ENCODE measurements around the gene MFN2.
"Not testable (repeated sequence)": the region's sequence is repeated elsewhere in the genome, so short reads cannot be mapped to it uniquely, and the experiment has no call there.

Gene MFN2

DNA sequence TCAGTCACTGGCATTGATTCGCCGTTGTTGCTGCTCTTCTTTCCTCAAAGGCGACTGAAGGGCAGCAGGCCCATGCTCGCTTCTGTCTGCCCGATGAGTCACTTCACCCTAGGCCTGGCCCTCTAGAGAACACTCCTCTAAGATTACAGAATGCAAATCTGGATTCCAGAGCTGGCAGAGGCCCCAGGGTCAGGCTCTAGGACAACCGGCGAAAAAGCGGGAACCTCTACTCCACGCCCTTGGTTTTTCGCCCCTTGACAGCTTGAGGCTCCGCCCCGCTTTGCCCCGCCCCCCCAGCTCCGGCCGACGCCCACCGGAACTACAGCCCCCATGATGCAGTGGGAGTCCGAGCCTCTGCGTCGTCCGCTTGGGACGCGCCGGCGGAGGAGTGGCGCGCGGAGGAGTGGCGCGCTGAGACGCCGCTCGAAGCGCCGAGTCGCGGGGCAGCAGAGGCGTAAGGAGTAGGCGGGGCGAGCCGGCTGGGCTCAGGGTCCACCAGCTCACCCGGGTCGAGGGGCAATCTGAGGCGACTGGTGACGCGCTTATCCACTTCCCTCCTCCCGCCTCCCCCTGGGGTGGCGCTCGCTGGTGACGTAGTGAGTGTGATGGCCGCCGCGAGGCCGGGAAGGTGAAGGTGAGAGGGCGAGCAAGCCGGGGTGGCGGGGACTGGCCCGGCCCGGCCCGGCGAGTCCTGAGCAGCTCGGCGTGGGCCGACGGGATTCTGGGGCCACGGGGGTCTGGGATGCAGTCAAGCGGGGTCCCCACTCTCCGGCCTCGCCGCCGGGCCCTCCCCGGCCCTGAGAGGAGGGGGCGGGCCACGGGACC is at the start of gene MFN2:
Gene MFN2 (plus strand): TSS at position 594 of the 825 bp plus-strand sequence. CDS start 8,725 bp downstream, outside the sequence.
- TF ChIP-seq, protein P1, sequence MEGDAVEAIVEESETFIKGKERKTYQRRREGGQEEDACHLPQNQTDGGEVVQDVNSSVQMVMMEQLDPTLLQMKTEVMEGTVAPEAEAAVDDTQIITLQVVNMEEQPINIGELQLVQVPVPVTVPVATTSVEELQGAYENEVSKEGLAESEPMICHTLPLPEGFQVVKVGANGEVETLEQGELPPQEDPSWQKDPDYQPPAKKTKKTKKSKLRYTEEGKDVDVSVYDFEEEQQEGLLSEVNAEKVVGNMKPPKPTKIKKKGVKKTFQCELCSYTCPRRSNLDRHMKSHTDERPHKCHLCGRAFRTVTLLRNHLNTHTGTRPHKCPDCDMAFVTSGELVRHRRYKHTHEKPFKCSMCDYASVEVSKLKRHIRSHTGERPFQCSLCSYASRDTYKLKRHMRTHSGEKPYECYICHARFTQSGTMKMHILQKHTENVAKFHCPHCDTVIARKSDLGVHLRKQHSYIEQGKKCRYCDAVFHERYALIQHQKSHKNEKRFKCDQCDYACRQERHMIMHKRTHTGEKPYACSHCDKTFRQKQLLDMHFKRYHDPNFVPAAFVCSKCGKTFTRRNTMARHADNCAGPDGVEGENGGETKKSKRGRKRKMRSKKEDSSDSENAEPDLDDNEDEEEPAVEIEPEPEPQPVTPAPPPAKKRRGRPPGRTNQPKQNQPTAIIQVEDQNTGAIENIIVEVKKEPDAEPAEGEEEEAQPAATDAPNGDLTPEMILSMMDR (IDR thresholded peaks at IDR 0.05; ENCODE audit: extremely low read depth, missing control alignments) = no peak
- peak; percentile 98 for DNase-seq (ENCODE audit: low spot score)

DNA sequence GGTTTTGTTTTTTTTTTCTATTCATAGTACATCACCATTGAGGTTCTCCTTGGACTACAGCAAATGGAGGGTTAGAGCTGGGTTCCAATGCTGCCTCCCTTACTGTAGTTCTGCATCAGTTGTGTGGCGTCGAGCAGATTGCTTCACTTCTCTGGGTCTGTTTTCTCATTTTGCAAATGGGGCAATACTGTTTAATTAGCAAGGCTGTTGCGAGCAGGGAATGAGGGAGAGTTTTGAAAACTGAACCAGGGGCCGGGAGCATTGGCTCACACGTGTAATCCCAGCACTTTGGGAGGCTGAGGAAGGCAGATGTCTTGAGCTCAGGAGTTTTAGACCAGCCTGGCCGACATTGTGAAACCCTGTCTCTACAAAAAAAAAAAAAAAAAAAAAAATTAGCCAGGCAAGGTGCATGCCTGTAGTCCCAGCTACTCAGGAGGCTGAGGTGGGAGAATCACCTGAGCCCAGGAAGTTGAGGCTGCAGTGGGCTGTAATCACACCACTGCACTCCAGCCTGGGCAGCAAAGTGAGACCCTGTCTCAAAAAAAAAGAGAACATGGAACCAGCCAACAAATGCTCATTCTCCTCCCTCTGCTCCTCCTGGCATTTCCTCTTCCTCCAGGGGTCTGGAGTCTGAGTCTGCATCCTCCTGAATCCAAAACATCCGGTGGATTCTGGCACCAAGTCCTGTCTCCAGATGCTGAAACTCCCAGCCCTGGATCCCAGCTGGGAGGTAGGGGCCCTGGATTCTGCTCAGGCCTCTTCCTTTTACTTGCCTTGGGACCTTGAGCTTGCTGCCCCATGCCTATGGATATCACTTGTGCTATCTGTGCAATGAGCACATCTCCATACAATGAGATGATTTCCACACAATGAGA is 49.4 kb upstream of the MFN2 start:
- TF ChIP-seq, protein P1 (IDR thresholded peaks at IDR 0.05; ENCODE audit: extremely low read depth, missing control alignments) = no peak
- no peak for DNase-seq (ENCODE audit: low spot score)

GRCh38 chr1:11931845-11932244 is 48.4 kb upstream of the MFN2 start:
- TF ChIP-seq, protein P1 (IDR thresholded peaks at IDR 0.05; ENCODE audit: extremely low read depth, missing control alignments) = no peak
- no peak for DNase-seq (ENCODE audit: low spot score)

- TF ChIP-seq, protein P1 (IDR thresholded peaks at IDR 0.05; ENCODE audit: extremely low read depth, missing control alignments) = no peak
Observed at GRCh38 chr1:11934302-11935056, 45.8 kb upstream of the MFN2 start, which contains the start of gene PLOD1. Gene PLOD1, plus strand, starts transcription at chr1:11934717. Its CDS starts 63 bp downstream, at chr1:11934780.

DNA sequence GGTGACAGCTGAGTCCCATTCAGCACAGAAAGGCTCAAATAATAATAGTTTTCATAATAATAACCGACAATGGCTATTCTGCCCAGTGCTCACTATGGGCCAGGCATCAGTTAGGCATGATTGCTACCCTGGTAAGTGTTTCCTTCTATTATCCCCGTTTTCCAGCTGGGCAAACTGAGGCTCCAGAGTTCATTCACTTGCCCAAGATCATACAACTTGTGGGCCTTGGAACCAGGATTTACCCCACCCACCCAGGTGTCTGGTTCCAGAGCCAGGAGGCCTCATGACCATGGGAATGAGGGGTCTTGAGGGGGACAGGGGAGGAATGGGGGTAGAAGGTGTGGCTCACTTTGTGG is 45.2 kb upstream of the MFN2 start:
- TF ChIP-seq, protein P1 (IDR thresholded peaks at IDR 0.05; ENCODE audit: extremely low read depth, missing control alignments) = no peak
- DNase-seq (ENCODE audit: low spot score) = no peak

More at GRCh38 chr1:11934302-11935056, 45.8 kb upstream of the MFN2 start, which contains the start of gene PLOD1:
- DNase-seq (ENCODE audit: low spot score) = peak; percentile 97

DNA sequence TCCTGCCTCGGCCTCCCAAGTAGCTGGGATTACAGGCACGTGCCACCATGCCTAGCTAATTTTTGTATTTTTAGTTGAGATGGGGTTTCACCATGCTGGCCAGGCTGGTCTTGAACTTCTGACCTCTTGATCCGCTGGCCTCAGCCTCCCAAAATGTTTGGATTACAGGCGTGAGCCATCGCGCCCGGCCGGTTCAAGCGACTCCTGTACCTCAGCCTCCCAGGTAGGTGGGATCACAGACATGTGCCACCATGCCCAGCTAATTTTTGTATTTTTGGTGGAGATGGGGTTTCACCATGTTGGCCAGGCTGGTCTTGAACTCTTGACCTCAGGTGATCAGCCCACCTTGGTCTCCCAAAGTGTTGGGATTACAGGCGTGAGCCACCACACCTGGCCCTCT is 44.5 kb upstream of the MFN2 start:
- DNase-seq (ENCODE audit: low spot score) = not testable (repeated sequence)

DNA sequence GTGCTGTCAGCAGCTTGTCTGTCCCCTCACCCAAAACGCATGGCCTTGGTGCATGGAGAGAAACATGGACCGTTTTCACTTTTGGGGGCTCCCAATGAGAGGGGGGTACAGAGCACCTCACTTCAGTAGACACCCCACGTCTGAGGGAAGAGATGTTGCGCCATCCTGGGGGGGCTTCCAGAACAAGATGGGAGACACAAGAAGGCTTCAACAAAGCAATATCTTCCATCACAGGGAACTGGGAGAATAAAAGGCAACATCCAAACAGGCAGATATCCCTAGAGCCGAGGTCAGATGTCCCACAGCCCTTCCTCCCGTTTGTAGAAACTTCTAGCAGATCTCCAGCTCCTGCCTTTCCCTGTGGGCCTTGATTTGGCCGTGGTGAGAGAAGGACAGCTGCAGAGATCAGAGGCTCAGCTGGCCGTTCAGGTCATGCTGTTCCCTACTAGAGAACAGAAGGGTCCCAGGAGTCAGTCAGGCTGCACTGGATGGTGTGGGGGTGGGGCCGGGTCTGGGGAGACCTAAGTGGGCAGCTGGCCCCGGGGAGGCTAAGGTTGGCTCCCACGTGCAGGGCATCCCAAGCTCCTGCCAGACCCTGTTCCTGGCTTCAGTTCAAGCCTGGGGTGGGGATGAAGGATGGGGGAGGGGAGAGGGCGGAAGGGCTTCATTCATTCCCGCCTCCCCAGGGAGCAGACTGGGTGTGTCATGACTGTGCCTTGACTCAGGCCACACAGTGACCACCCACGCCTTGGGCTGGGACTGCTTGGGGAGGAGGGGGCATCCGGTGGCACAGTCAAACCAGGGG is 41.3 kb upstream of the MFN2 start:
- TF ChIP-seq, protein P1 (IDR thresholded peaks at IDR 0.05; ENCODE audit: extremely low read depth, missing control alignments) = no peak
- no peak for DNase-seq (ENCODE audit: low spot score)

GRCh38 chr1:11939794-11940193 is 40.5 kb upstream of the MFN2 start:
- DNase-seq (ENCODE audit: low spot score) = not testable (repeated sequence)

Measured in GM20000 (cell line).